Measurements from ENCODE around the gene LSS. TPM values are rescaled to one million over a fixed set of nuclear protein-coding genes. Genes with fewer than 3 reads are reported as not detected.

Gene LSS
- total and polyA plus RNA-seq, 2 of the 4 experiments (the other 2 are of a cell fraction), result 43.4 to 58.1 TPM

GRCh38 chr21:46181953-46182547 is 46.5 kb downstream of the LSS start:
- Histone ChIP-seq H2AK9ac (replicated peaks; ENCODE audit: low read depth, low read length, poor library complexity) (no peak overlapping the region), H3K18ac (ENCODE audit: low read depth, low read length) (no peak overlapping the region), H4K20me1 (ENCODE audit: insufficient read depth, low read length) (no peaks in the 10 kb centered on the region), H2BK20ac (ENCODE audit: low read depth, low read length) (no peak overlapping the region), H2BK5ac (ENCODE audit: low read depth, low read length, poor library complexity, severe bottlenecking) (no peak overlapping the region), H3K4ac (ENCODE audit: low read depth, low read length) (no peak overlapping the region), H2BK15ac (ENCODE audit: low read depth, low read length) (no peak overlapping the region), H4K91ac (ENCODE audit: insufficient read depth, low read depth, low read length) (no peak overlapping the region), H3K27ac (ENCODE audit: insufficient read depth, low read length) (no peak overlapping the region), H2BK120ac (ENCODE audit: low read depth, low read length) (no peak overlapping the region), H3K14ac (replicated peaks; ENCODE audit: low read depth, low read length) (no peak overlapping the region), H3K23ac (ENCODE audit: low read depth, low read length) (no peak overlapping the region), H3K27me3 (ENCODE audit: control insufficient read depth, insufficient read depth, low read length) (no peaks in the 10 kb centered on the region), H3K9me1 (ENCODE audit: insufficient read depth, low read length) (peaks cover 4% of the 10 kb centered on the region), H2AFZ (replicated peaks; ENCODE audit: low read length, poor library complexity) (no peak overlapping the region), H3K4me2 (ENCODE audit: low read depth, low read length) (no peak overlapping the region), H3K4me1 (ENCODE audit: control insufficient read depth, insufficient read depth, low read length) (peaks cover 7% of the 10 kb centered on the region; the same call in 1 of the 2 replicates), H3K79me1 (ENCODE audit: low read depth in 1 of 2, low read length in 2 of 2) (peaks cover 4 to 8% of the 10 kb centered on the region in 2 experiments; a peak in 3 of 4 replicates), H4K8ac (ENCODE audit: low read depth in 2 of 2, low read length in 2 of 2) (no peak overlapping the region), H3K36me3 (ENCODE audit: control insufficient read depth, insufficient read depth, low read length) (no peaks in the 10 kb centered on the region), H4K5ac (ENCODE audit: low read depth, low read length) (no peak overlapping the region), H3K4me3 (ENCODE audit: insufficient read depth, low read depth, low read length) (no peak overlapping the region), H2AK5ac (ENCODE audit: low read depth, low read length) (no peak overlapping the region), H3K9ac (ENCODE audit: low read depth, low read length) (no peak overlapping the region), H3K56ac (ENCODE audit: extremely low read depth, insufficient read depth, low read length) (no peak overlapping the region), H3K9me3 (ENCODE audit: control insufficient read depth, insufficient read depth, low read length) (no peaks in the 10 kb centered on the region)
- intact Hi-C loops (cut with micrococcal nuclease) (no loop called here), in situ Hi-C loops (cut with MboI; ENCODE audit: low sequenced_read_pairs) (no loop called here), dilution Hi-C loops (cut with HindIII; ENCODE audit: low sequenced_read_pairs, unreplicated experiment) (no loop called here)
- ChIA-PET CTCF (no interaction called here), POLR2A (ENCODE audit: unreplicated experiment) (interaction anchor here (0.6 kb wide), 1 partner anchor 403 kb away, joined by 3 read pairs; no protein-coding TSS in a partner anchor)
- 100% methylated on average over 2 of the region's 16 CpGs; no CpG with 5 or more reads in 1 of the 2 experiments for WGBS, 2 experiments (ENCODE audit: extremely low coverage in 2 of 2, insufficient read length in 1 of 2)
- no peak for TF ChIP-seq MAZ (IDR thresholded peaks at IDR 0.05; ENCODE audit: borderline replicate concordance, low read depth, low read length)
- no peak for TF ChIP-seq FOS (IDR thresholded peaks at IDR 0.05; ENCODE audit: low read depth, low read length)
- TF ChIP-seq NFE2L2 (IDR thresholded peaks at IDR 0.05; ENCODE audit: low read depth, low read length), result no peak
- no peak for TF ChIP-seq CTCF (conservative IDR thresholded peaks at IDR 0.05; ENCODE audit: low read depth, low read length)
- TF ChIP-seq ELK1 (IDR thresholded peaks at IDR 0.05; ENCODE audit: borderline replicate concordance, low read depth, low read length), result no peak
- TF ChIP-seq RCOR1 (IDR thresholded peaks at IDR 0.05; ENCODE audit: insufficient replicate concordance, low read length), result no peak
- no peak for TF ChIP-seq MAFK (IDR thresholded peaks at IDR 0.05; ENCODE audit: low read depth, low read length)
- no peak for TF ChIP-seq RFX5 (IDR thresholded peaks at IDR 0.05; ENCODE audit: low read depth, low read length)
- TF ChIP-seq USF2 (IDR thresholded peaks at IDR 0.05; ENCODE audit: low read depth, low read length), result no peak
- TF ChIP-seq RAD21 (IDR thresholded peaks at IDR 0.05; ENCODE audit: low read length), result no peak
- no peak for TF ChIP-seq POLR2A (IDR thresholded peaks at IDR 0.05; ENCODE audit: low read depth, low read length)
- no peak for TF ChIP-seq CEBPB (IDR thresholded peaks at IDR 0.05; ENCODE audit: low read depth, low read length)
- TF ChIP-seq SMC3 (IDR thresholded peaks at IDR 0.05; ENCODE audit: low read depth, low read length), result no peak
- TF ChIP-seq MXI1 (IDR thresholded peaks at IDR 0.05; ENCODE audit: borderline replicate concordance, low read depth, low read length), result no peak
- ATAC-seq (ENCODE audit: low read depth), result no peak
- DNase-seq, result no peak
- BruUV-seq (replicated peaks), result no TSS peak
